ENCODE measurements around the gene TWF2.

The TWF2 gene

DNA sequence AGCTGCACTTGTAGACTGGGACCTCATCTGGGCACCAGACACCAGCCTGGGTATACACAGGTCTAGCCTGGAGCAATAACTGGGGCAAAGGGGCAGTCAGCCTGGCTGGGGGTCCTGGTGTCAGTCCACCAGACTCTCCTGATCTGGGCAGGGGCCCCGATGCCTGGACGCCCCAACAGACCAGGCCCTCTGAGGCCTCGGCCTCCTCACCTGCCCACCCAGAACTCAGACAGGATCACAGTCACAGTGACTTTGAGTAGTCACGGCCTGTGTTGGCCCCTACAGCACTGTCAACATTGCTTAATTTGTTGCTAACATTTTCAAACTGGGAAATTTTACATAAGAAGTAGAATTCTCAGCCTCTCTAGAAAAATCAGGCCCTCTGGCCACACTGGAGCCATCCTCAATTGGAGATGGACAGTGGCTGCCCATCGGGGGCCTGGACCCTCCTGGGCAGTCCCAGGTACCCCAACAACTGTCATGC is 5.8 kb downstream of the TWF2 start:
- Histone ChIP-seq H3F3A (ENCODE audit: low read depth) (no peaks in the 10 kb centered on the region), H4K20me1 (ENCODE audit: insufficient read depth, low read length, poor library complexity, severe bottlenecking) (peaks cover 25% of the 10 kb centered on the region), H2AFZ (ENCODE audit: low read length) (no peak overlapping the region), H3K9me2 (replicated peaks; ENCODE audit: low read depth, low read length) (no peaks in the 10 kb centered on the region), H3K4me3 (ENCODE audit: low read length, poor library complexity, severe bottlenecking) (no peak overlapping the region), H3K4me2 (ENCODE audit: low read depth, low read length, poor library complexity, severe bottlenecking) (no peak overlapping the region), H3K27me3 (ENCODE audit: insufficient read depth, low read length, poor library complexity, severe bottlenecking) (no peaks in the 10 kb centered on the region), H3K4me1 (ENCODE audit: insufficient read depth, low read length, poor library complexity, severe bottlenecking) (peaks cover 15% of the 10 kb centered on the region), H3K9me3 (ENCODE audit: insufficient read depth, low read depth, low read length) (no peaks in the 10 kb centered on the region), H3K36me3 (ENCODE audit: insufficient read depth, low read length) (peaks cover 23% of the 10 kb centered on the region; the same call in 1 of the 2 replicates), H3K79me2 (ENCODE audit: insufficient read depth, low read length) (peaks cover 37% of the 10 kb centered on the region), H3K9ac (ENCODE audit: low read depth, low read length, poor library complexity, severe bottlenecking) (no peak overlapping the region)
- TF ChIP-seq, protein P1, sequence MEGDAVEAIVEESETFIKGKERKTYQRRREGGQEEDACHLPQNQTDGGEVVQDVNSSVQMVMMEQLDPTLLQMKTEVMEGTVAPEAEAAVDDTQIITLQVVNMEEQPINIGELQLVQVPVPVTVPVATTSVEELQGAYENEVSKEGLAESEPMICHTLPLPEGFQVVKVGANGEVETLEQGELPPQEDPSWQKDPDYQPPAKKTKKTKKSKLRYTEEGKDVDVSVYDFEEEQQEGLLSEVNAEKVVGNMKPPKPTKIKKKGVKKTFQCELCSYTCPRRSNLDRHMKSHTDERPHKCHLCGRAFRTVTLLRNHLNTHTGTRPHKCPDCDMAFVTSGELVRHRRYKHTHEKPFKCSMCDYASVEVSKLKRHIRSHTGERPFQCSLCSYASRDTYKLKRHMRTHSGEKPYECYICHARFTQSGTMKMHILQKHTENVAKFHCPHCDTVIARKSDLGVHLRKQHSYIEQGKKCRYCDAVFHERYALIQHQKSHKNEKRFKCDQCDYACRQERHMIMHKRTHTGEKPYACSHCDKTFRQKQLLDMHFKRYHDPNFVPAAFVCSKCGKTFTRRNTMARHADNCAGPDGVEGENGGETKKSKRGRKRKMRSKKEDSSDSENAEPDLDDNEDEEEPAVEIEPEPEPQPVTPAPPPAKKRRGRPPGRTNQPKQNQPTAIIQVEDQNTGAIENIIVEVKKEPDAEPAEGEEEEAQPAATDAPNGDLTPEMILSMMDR (conservative IDR thresholded peaks at IDR 0.05; ENCODE audit: low read length) = no peak
- no peak for TF ChIP-seq EZH2phosphoT487 (IDR thresholded peaks at IDR 0.05; ENCODE audit: borderline replicate concordance)

DNA sequence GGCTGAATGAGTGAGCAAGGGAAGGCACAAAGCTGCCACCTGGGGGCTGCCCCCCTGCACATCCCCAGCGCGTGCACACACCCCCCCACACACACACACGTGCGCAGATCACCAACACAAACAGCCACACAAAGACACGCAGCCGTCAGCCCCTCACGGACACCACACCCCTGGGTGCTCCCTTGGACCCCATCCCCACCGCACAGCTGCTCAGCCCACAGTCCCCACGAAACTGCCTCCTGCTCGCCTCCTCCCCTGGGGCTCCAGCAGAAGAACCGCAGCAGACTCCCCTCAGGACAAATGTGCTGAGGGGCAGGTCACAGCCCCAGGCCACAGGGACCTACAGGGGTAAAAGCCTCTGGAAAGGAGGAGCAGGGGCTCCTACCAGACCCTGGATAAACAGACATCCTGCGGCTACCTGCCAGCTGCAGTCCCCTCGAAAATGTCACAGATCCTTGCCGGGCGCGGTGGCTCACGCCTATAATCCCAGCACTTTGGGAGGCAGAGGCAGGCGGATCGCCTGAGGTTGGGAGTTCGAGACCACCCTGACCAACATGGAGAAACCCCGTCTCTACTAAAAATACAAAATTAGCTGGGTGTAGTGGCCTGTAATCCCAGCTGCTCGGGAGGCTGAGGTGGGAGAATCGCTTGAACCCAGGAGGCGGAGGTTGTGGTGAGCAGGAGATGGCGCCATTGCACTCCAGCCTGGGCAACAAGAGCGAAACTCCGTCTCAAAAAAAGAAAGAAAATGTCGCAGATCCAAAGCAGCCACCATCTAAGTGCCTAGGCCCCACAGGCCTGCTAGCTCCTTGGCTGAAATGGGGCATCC is 6.5 kb downstream of the TWF2 start:
- no peak for TF ChIP-seq EZH2phosphoT487 (IDR thresholded peaks at IDR 0.05; ENCODE audit: borderline replicate concordance)
- TF ChIP-seq, protein P1 (conservative IDR thresholded peaks at IDR 0.05; ENCODE audit: low read length) = peak; percentile 34
- Histone ChIP-seq H3K4me2 (ENCODE audit: low read depth, low read length, poor library complexity, severe bottlenecking) (no peak overlapping the region), H3K9me3 (ENCODE audit: insufficient read depth, low read depth, low read length) (no peaks in the 10 kb centered on the region), H3K4me3 (ENCODE audit: low read length, poor library complexity, severe bottlenecking) (no peak overlapping the region), H3K27me3 (ENCODE audit: insufficient read depth, low read length, poor library complexity, severe bottlenecking) (no peaks in the 10 kb centered on the region), H3F3A (ENCODE audit: low read depth) (no peaks in the 10 kb centered on the region), H4K20me1 (ENCODE audit: insufficient read depth, low read length, poor library complexity, severe bottlenecking) (peaks cover 18% of the 10 kb centered on the region), H3K4me1 (ENCODE audit: insufficient read depth, low read length, poor library complexity, severe bottlenecking) (peaks cover 9% of the 10 kb centered on the region), H3K79me2 (ENCODE audit: insufficient read depth, low read length) (peaks cover 30% of the 10 kb centered on the region), H3K9me2 (replicated peaks; ENCODE audit: low read depth, low read length) (no peaks in the 10 kb centered on the region), H3K9ac (ENCODE audit: low read depth, low read length, poor library complexity, severe bottlenecking) (no peak overlapping the region), H2AFZ (ENCODE audit: low read length) (no peak overlapping the region), H3K36me3 (ENCODE audit: insufficient read depth, low read length) (peaks cover 29% of the 10 kb centered on the region; the same call in 1 of the 2 replicates)

DNA sequence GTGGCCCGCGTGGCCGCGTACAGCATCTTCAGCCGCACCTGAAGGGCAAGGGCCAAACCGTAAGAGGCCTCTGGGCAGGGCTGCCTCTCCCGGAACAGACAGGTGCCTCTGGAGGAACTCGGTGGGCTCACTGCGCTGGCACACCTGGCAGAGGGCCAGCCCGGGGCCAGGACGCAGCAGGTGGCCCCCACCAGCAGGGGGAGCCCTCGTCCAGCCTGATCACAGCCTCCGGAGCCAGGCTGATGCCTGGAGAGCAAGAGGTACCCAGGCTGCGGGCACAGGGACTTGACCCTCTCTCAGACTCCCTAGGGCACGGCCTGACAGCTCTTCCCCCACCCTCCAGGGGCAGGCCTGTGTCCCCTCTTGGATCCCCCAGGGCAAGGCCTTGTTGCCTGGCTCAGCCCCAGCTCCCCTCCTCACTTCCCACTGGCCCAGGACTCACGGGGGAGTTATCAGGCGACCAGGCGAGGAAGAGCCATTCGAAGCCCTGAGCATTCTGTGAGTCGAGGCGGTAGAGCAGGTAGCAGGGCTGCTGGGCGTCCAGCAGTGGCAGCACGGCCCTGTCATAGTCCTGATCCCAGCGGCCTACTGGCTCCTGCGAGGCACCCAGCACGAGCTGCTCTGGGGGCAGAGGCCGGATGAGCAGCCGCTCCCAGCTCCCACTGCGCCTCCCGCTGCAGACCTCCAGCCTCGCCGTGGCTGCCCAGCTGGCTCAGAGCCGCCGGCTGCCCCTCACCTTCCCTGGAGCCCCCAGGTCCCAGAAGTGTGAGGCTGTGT is 7.3 kb downstream of the TWF2 start:
- H3K4me2 ChIP-seq (ENCODE audit: low read depth, low read length, poor library complexity, severe bottlenecking) = no peak overlapping the region
- H2AFZ ChIP-seq (ENCODE audit: low read length) = no peak overlapping the region
- H3K9me3 ChIP-seq (ENCODE audit: insufficient read depth, low read depth, low read length) = no peaks in the 10 kb centered on the region
- peaks cover 3% of the 10 kb centered on the region for H3K4me1 ChIP-seq (ENCODE audit: insufficient read depth, low read length, poor library complexity, severe bottlenecking)
- peaks cover 22% of the 10 kb centered on the region for H3K79me2 ChIP-seq (ENCODE audit: insufficient read depth, low read length)
- no peaks in the 10 kb centered on the region for H3F3A ChIP-seq (ENCODE audit: low read depth)
- no peaks in the 10 kb centered on the region for H3K9me2 ChIP-seq (replicated peaks; ENCODE audit: low read depth, low read length)
- H3K4me3 ChIP-seq (ENCODE audit: low read length, poor library complexity, severe bottlenecking) = no peak overlapping the region
- H4K20me1 ChIP-seq (ENCODE audit: insufficient read depth, low read length, poor library complexity, severe bottlenecking) = peaks cover 15% of the 10 kb centered on the region
- no peak overlapping the region for H3K9ac ChIP-seq (ENCODE audit: low read depth, low read length, poor library complexity, severe bottlenecking)
- no peaks in the 10 kb centered on the region for H3K27me3 ChIP-seq (ENCODE audit: insufficient read depth, low read length, poor library complexity, severe bottlenecking)
- peaks cover 29% of the 10 kb centered on the region; the same call in 1 of the 2 replicates for H3K36me3 ChIP-seq (ENCODE audit: insufficient read depth, low read length)
- TF ChIP-seq EZH2phosphoT487 (IDR thresholded peaks at IDR 0.05; ENCODE audit: borderline replicate concordance) = no peak
- TF ChIP-seq, protein P1 (conservative IDR thresholded peaks at IDR 0.05; ENCODE audit: low read length) = peak; percentile 82
